Activated CD8-positive, alpha-beta memory T cell treated with anti-CD3 and anti-CD28 coated beads, Interleukin-2, amount 50 U/mL, for 1 hour (primary cell): ENCODE data around the gene PTPRO.

ENCODE experiments used
- DNase-seq: peaks from one replicate; pipeline ENCODE4 v3.0.0-alpha.2; 2020; ENCODE audit errors: extremely low read depth

PTPRO gene

GRCh38 chr12:15526033-15526432, 203.7 kb downstream of the PTPRO start:
- no peak for DNase-seq

- no peak for DNase-seq
Observed at GRCh38 chr12:15527201-15528080, 205.1 kb downstream of the PTPRO start.

GRCh38 chr12:15528666-15529065, 206.4 kb downstream of the PTPRO start:
- DNase-seq: no peak

DNA sequence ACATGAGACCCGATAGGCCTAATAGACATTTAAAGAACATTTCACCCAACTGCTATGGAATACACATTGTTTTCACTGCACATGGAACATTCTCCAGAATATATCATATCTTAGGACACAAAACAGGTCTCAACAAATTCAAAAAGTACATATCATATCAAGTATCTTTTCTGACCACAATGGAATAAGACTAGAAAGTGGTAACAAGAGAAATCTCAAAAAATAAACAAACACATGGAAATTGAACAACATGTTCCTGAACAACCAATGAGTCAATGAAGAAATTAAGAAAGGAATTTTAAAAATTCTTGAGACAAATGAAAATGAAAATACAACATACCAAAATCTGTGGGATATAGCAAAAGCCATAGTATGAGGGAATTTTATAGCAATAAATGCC, 208.1 kb downstream of the PTPRO start:
- no peak for DNase-seq

DNA sequence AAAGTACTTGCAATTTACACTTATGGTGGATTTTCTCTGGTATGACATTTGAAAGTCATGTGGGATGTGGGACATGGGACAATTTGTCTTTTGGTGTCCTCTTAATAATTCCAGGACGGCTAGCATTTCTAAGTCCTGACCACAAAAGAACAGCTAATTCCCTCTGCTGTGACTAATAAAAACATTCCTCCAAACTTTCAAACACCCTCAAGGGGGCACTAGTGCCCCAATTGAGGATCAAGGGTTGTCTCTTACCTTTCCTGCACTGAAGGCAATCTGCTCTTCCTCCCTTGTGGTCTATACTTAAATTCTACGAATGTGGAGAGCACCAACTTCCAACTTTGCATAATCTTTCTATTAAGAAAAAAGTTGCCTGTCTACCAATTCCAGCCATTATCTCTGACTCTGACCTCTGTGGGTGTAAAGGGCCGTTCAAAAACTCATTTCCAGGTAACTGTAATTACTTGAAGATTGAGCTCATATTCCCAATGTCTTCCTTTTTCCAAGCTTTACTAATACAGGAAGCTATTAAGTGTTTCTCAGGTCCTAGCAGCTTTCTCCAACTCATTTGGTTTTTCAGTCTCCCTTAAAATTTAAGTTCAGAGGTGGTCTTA, 210.2 kb downstream of the PTPRO start:
- no peak for DNase-seq

- no peak for DNase-seq
Observed at GRCh38 chr12:15534322-15534721, 212.0 kb downstream of the PTPRO start.

DNA sequence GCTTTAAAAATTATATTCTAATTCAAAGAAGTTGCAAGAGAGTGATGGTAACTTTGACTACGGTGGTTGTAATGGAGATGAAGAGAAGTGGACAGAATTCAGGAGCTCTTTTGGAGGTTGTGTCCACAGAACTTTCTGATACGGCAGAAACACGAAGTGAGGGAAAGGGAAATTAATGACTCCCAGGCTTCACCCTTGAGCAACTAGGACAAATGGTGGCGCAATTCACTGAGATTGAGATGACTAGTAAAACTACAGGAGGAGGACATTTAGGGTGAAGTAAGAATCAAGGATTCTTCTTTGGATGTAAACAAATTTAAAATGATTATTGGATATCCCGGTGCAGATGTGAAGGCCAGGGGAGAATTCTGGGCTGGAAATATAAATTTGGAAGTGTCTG, 212.6 kb downstream of the PTPRO start:
- DNase-seq: no peak

DNA sequence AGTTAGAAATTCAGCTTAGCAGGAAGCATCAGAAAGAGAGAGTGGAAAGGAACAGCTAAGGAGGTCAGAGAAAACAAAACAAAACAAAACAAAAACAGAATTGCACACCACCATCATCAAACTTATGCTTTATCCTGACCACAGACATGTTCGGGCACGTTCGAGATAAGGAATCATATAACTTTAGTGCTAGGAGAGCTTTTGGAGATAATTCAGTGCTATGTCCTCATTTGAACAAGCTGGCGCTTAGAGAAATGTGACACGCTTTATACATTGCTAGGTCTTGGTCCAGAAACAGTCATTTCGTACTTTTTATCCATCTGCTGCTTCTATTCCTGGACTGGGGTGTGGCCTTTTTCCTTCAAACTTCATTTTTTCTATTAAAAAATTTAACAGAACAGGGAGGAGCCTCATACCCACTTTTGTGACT, 213.1 kb downstream of the PTPRO start:
- DNase-seq: no peak

DNA sequence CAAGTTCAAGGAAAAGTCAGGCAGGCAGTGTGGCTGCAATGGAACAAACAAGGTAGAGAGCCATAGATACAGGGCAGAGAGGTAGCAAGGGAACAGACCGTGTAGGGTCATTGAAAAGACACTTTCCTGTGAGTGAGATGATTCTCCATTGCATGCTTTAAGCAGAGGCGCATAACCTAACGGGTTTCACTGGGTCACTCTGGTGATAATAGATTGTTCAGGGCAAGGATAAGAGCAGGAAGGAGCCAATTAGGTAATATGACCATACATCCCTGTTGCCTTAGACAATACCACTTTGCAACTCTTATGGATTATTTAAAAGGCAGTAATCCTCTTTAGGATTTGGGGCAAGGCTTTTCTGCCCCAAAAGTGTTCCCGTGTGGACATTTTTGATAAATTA, 214.1 kb downstream of the PTPRO start:
- DNase-seq: no peak

DNA sequence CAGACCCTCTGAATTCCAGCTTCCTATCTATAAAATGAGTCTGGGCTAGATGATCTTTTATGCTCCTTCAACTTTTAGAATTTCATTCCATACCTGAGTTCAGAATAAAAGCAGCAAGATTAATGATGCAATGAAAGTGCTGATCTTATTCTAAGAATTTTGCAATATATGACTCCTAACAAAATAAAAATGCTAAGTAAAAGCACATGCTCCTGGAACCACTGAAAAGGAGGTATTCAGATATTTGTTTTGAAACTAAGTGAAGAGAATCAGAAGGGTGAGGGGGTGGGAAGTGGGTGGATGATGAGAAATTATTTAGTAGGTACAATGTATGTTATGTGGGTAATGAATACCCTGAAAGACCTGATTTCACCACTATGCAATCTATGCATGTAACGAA, 216.6 kb downstream of the PTPRO start:
- DNase-seq: no peak

DNA sequence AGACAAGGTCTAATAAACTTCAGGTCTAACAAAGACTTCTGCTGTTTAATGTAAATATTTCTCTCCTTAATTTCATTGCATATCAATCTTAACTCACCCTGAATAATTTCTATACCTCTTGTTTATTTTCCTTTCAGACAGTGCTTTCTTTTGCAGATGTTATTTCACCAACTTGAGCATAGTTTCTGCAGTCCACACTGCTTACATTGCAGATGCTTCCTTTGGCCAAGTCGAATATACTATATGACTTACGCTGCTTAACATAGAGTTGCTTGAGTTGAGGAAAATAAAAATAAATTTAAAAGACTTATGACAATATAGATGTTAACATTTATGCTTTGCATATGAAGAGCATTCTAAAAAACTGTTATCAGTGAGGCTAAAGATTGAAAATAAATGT, 217.7 kb downstream of the PTPRO start:
- DNase-seq: no peak

- DNase-seq: no peak
Observed at GRCh38 chr12:15540469-15540872, 218.2 kb downstream of the PTPRO start.

DNA sequence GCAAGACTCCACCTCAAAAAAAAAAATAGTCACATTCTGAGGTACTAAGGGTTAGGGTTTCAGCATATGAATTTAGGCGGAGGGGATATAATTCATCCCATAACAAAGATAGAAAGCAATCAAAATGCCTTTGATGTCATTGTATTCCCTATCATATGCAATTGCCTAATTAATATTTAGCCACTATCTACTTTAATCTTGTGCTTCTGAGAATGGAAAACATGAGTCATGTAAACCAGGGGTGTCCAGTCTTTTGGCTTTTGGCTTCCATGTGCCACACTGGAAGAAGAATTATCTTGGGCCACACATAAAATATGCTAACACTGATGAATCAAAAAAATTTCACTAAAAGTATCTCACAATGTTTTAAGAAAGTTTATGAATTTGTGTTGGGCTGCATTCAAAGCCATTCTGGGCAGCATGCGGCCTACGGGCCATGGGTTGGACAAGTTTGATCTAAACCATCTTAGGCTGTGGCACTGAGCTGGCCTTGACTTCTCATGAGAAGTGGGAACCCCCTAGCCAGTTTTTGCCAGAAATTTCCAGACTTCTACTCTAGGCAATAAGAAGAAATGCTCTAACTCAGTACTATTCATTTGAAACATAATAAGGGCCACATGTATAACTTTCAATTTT, 219.8 kb downstream of the PTPRO start:
- no peak for DNase-seq

DNA sequence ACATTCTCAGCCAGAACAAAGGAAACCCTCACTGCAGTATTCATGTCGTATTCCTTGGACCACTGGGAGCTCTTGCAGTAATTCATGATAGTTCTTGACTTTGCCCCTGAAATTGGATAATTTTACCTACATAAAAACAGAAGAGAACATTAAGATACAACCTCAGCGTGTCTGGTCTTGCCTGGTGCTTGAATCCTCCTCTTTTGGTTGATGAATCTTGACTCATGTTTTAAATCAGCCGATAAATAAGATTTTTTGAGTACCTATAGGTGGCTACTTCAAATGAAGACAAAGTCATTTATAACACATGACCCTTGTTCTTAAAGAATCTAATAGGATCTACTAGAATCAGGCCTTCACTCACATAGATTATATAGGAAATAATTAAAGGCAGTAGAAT, 221.0 kb downstream of the PTPRO start:
- no peak for DNase-seq

DNA sequence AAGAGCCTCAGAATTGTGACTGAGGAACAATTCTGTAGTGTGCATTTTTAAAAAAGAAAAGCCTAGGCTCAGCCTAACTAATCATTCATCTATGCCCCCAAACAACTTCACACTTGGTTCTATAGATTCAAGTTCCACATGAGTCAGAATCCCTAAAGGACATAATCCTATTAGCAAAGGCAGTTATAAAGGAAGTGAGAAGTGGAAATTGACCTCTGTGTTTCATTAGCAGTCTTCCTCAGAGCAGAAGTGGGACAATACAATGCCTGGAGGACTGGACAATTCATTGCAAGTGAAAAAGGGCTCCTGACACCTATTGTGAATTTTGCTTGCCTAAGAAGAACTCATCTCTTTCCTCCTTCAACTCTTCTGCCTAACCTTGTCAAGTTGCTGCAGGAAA, 222.3 kb downstream of the PTPRO start:
- no peak for DNase-seq

DNA sequence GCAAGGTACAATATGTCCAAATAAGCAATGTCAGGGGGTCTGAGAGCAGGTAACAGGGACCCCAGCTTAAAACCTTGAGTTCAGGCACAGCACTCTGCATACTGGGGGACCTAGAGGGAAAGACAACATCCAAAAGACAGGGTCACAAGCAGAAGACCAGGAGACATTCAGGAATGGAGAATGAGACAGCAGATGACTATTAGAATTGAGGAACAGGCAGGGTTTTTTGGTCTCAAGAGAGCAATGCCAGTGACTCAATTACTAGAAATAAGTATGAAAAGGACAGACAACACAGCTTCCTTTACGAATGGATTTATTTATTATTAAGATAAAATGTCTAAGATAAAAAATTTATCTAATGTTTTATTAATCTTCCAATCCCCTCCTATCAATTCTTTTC, 223.0 kb downstream of the PTPRO start:
- DNase-seq: no peak

- DNase-seq: peak; percentile 9
Observed at GRCh38 chr12:15546102-15546701, 223.9 kb downstream of the PTPRO start.

DNA sequence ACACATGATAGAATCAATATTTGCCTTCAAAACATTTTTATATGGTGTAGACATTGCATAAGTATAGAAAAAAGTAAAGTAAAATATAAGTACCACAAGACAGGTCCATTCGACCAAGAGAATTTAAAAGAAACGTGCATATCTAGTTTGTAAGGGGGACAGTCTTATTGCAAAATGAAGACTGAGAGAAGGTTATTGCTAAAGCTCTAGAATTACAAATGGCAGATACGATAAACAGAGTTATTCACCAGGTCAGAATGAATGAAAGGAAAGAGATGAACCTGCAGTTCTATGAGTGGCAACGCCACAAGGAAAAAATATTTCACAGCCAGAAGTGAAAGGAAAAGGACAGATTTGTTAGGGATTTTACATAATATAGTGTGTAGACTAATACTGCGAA, 224.8 kb downstream of the PTPRO start:
- no peak for DNase-seq

GRCh38 chr12:15547691-15548090, 225.4 kb downstream of the PTPRO start:
- DNase-seq: no peak

DNA sequence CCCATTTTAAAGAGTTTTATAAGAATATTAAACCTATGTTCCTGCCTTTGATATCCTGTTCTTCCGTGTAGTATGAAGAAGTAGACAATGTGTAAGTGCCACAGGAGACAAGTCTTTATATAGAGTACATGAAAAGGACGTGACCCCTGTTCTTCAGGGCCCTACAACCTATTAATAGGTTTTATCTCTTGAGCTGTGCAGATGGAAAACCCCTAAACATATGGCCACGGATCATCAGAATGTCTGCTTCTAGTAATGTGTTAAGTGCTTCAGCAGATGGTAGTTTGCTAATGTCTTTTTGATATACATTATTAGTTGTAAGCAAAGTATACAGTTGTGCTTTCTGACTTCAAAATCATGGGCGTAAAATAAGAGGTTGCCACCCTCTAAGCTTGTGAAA, 228.5 kb downstream of the PTPRO start:
- no peak for DNase-seq

- DNase-seq: no peak
Observed at GRCh38 chr12:15555446-15555845, 233.1 kb downstream of the PTPRO start.

GRCh38 chr12:15556411-15557102, 234.2 kb downstream of the PTPRO start:
- no peak for DNase-seq
